Effector CD8-positive, alpha-beta T cell (primary cell): ENCODE data around the gene PRDM12.

Experiments used
- DNase-seq: peaks from one replicate; lab custom pipeline; 2025; lab: John Stamatoyannopoulos, UW
- total RNA-seq, 4 experiments: gene quantifications; one replicate each; lab custom pipeline; 2026; lab: John Stamatoyannopoulos, UW

PRDM12 gene
- total RNA-seq, result 0 to 0.10 (median 0.04) reads per million in 4 experiments

- DNase-seq, result no peak
Observed at GRCh38 chr9:130664251-130665028, at the start of gene PRDM12. Gene PRDM12, plus strand, starts transcription at chr9:130664594. Its CDS starts 60 bp downstream, at chr9:130664654.

DNA sequence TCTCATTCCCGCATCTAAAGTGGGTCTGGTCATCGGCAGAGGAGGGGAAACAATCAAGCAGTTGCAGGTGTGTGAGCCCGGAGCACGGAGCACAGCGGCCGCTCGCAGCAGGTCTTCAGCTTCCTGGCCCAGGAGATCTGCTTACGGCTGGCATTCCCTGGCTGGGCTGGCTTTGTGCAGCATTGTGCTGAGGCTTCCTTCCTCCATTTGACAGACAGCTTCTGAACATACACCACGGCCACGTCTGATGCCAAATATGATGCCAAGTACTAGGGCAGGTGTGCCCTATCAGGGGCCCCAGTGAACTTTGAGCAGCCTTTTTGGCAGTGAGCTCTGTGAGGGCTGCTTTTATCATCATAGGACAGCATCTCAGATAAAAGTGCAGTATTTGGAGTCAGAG, 47.9 kb upstream of the PRDM12 start:
- DNase-seq, result no peak

DNA sequence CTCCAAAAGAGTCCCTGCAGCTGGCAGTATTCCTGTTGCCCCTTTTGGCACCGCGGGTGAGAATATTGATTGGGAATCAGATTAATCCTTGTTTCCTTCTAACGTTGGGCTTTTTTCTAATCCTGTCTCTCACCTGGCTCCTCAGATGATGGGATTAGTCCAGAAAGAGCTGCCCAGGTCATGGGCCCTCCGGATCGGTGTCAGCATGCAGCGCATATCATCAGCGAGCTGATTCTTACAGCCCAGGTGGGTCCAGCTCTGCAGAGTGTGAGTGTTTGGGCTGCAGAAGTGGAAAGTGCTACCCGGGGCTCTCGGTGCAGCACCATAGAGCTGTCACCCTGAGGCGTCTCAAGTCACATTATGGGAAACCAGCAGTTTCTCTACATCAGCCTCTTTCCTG, 40.9 kb upstream of the PRDM12 start:
- DNase-seq, result no peak

DNA sequence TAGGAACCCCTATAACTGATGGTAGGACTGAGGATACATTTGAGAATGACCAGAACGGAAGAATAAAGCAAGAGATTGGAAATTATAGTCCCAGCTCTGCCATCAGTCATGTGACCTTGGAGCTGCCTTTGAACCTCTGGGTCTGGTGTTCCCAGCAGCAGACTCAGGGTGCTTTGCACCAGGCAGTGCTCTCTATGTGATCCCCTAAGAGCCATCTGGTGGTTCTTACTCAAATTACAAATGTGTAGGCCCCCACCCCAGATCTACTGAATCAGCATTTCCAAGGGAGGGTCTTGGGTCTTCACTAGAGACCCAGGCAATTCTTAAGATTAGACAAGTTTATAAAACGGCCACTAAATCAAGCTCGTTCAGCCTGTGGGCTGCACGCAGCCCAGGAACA, 40.2 kb upstream of the PRDM12 start:
- DNase-seq, result no peak

GRCh38 chr9:130626249-130626996, 38.0 kb upstream of the PRDM12 start:
- no peak for DNase-seq

DNA sequence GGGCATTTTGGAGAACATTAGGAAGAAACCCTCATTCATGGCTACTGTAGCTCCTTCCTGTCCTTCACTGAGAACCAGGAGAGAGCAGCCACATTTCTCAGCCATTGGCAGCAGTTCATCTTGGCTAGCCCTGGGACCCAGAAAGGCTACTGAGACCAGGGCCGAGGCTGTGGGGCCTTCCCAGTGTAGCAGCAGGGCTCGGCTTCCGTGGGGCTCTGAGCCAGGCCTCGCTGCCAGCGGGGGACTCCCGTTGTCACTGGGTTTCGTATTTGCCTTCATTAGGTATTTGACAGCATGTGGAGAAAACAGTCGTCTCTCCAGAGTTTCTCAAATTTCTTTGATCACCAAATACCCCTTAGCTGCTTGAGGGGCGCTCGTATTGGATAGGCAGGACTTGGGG, 37.3 kb upstream of the PRDM12 start:
- DNase-seq, result no peak

DNA sequence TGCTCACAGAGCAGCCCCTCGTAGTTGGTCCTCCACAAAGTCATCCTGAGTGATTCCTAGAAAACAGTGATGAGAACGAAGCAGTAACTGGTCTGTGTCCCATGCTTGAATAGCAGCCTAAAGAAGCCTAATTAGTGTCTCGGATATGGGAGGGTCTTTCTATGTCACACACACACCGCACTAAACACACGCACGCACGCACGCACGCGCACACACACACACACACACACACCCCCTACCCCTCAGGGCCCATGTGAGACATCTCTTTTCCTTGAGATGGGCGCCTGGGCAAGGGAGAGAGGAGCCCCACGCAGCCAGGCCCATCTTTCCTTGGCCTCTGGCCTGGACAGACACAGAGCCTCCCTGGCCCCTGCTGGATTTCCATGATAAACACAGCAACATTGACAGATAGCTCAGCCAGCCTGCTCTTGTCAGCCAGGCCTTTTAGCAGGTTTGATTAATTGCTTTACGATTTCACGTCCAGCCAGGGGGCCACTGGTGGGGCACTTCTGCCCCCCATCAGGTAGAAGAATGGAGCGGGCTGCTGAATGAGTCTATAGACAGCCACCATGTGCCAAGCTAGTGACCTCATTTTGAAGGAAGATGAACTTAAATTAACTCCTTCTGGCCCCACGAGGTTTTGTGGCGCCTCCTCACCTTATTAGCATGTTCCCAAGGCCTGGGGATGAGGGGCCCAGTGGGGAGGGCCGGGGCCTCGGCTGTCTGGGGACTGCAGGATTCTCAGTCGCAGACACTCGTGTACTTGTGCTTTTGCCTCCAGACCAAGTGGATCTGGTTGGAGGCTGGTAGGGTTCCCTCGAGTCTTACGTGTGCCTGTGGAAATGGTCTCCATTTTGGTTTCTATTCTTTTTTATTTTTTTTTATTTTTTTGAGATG, 36.2 kb upstream of the PRDM12 start:
- DNase-seq, result no peak

- no peak for DNase-seq
Observed at GRCh38 chr9:130629443-130630070, 34.8 kb upstream of the PRDM12 start.

- DNase-seq, result no peak
Observed at GRCh38 chr9:130630071-130630450, 34.3 kb upstream of the PRDM12 start.

- DNase-seq, result no peak
Observed at GRCh38 chr9:130630506-130631330, 33.7 kb upstream of the PRDM12 start.

DNA sequence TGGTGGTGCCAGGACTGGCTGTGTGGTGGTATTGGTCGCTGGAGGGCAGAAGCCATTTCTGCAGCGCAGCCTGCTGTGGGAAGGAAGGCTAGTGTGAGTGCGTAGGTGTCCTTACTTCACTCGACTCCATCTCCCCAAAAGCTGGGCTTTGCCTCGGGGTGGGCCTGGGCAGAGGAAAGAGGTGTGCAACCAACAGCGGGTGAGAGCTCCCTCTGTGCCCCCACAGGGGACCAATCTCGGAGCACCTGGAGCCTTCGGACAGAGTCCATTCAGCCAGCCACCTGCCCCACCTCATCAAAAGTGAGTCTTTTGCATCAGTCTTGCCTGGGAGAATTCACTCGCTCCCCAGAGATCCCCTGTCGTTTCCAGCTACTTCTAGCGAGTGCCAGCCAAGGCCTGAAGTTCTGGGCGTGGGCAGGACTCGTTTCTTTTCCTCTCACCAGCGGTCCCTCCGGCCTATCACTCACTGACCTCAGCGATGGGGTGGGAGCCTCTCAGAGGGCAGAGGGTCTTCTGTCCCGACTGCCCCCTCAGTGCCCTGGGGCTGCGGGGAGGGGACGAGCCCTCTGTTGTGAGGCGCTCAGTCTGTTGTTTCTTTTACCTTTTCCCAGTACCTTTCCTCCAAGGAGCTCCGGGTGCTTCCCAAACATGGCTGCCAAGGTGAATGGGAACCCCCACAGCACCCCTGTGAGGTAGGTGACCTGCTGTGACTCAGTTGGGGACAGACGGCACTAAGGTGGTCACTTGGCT, 32.9 kb upstream of the PRDM12 start:
- DNase-seq, result no peak

GRCh38 chr9:130632081-130632710, 32.2 kb upstream of the PRDM12 start:
- DNase-seq, result no peak

DNA sequence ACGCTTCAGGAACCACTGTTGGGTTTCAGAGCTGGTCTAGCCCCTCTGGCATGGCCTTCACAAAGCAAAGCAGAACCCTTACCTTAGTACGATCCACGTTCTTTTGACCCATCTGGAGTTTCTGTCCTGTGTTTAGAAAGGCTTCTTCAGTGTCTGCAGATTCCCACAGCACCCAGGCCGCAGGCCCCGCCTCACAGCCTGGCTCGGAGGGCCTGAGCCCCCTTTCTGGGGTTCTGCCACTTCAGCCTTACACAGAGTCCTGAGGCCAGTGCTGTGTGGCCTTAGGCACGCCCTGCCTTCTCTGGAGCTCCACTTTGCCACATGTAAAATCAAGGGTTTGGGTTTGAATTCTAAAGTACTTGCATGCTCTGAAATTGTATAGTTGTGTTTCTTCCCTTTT, 31.6 kb upstream of the PRDM12 start:
- DNase-seq, result no peak

GRCh38 chr9:130633336-130634190, 30.8 kb upstream of the PRDM12 start:
- no peak for DNase-seq

GRCh38 chr9:130634191-130634768, 30.1 kb upstream of the PRDM12 start:
- no peak for DNase-seq

DNA sequence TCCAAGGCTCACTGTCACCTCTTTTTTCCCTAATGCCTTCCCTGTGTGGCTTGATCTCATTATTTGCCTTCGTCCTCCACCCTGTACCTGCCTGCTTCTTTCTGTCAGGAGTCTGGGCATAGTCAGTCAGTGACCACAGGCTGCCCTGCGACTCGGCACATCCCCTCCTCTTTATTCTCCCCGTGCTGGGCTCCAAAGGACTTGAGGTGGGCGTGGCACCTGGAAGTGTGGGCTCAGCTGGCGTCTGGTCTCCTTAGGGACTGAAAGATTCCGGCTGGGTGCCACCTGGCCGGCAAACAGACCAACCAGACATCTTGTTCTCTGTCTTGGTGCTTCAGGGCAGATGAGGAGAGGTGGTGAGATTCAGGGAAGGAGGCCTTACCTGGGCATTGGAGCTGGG, 29.6 kb upstream of the PRDM12 start:
- no peak for DNase-seq

- DNase-seq, result no peak
Observed at GRCh38 chr9:130635306-130635705, 29.1 kb upstream of the PRDM12 start.
